ENCODE results near the gene DIPK1A. TPM values are rescaled to one million over a fixed set of nuclear protein-coding genes. Genes with fewer than 3 reads are reported as not detected.
A peak's percentile ranks its signal among the peaks of the same experiment; 100 is the strongest.
"Not testable (repeated sequence)": the region's sequence is repeated elsewhere in the genome, so short reads cannot be mapped to it uniquely, and the experiment has no call there.

The DIPK1A gene
- total RNA-seq, 1 donor from 2014 or later, result 6.6 TPM

GRCh38 chr1:92899780-92900179 lies 61.5 kb downstream of the DIPK1A start:
- ATAC-seq (no peak), DNase-seq (ENCODE audit: low spot score) (no peak)
- intact Hi-C loops (cut with DNase I), result no loop called here

- intact Hi-C loops (cut with DNase I); ATAC-seq: not testable (repeated sequence)
These were observed 63.2 kb downstream of the DIPK1A start for GRCh38 chr1:92898053-92898452.

GRCh38 chr1:92887465-92887864 lies 73.8 kb downstream of the DIPK1A start:
- intact Hi-C loops (cut with DNase I), result no loop called here
- DNase-seq (ENCODE audit: low spot score) (no peak), ATAC-seq (no peak)

More at GRCh38 chr1:92898053-92898452, 63.2 kb downstream of the DIPK1A start:
- DNase-seq (ENCODE audit: low spot score), result not testable (repeated sequence)

GRCh38 chr1:92886886-92887419 lies 74.3 kb downstream of the DIPK1A start:
- ATAC-seq (no peak), DNase-seq (ENCODE audit: low spot score) (no peak)
- intact Hi-C loops (cut with DNase I), result no loop called here

GRCh38 chr1:92884195-92884594 lies 77.1 kb downstream of the DIPK1A start:
- ATAC-seq (no peak), DNase-seq (ENCODE audit: low spot score) (no peak)
- intact Hi-C loops (cut with DNase I), result no loop called here

- no peak for DNase-seq (ENCODE audit: low spot score)
- ATAC-seq, result no peak
- intact Hi-C loops (cut with DNase I), result no loop called here
These were observed 78.0 kb downstream of the DIPK1A start for GRCh38 chr1:92883297-92883696.

- DNase-seq (ENCODE audit: low spot score) (no peak), ATAC-seq (no peak)
- intact Hi-C loops (cut with DNase I), result no loop called here
These were observed 78.4 kb downstream of the DIPK1A start for GRCh38 chr1:92882819-92883218.

- DNase-seq (ENCODE audit: low spot score), result no peak
- no peak for ATAC-seq
- intact Hi-C loops (cut with DNase I), result no loop called here
These were observed 79.9 kb downstream of the DIPK1A start for GRCh38 chr1:92881391-92881790.

- DNase-seq (ENCODE audit: low spot score) (no peak), ATAC-seq (no peak)
- intact Hi-C loops (cut with DNase I), result no loop called here
These were observed 81.8 kb downstream of the DIPK1A start for GRCh38 chr1:92879316-92879968.

- intact Hi-C loops (cut with DNase I), result no loop called here
- ATAC-seq (no peak), DNase-seq (ENCODE audit: low spot score) (no peak)
These were observed 83.5 kb downstream of the DIPK1A start for GRCh38 chr1:92877792-92878191.

GRCh38 chr1:92877081-92877711 lies 84.1 kb downstream of the DIPK1A start:
- intact Hi-C loops (cut with DNase I), result no loop called here
- DNase-seq (ENCODE audit: low spot score) (no peak), ATAC-seq (no peak)

GRCh38 chr1:92876351-92876750 lies 84.9 kb downstream of the DIPK1A start:
- DNase-seq (ENCODE audit: low spot score) (no peak), ATAC-seq (no peak)
- intact Hi-C loops (cut with DNase I), result no loop called here

GRCh38 chr1:92874987-92875386 lies 86.3 kb downstream of the DIPK1A start:
- intact Hi-C loops (cut with DNase I), result no loop called here
- ATAC-seq (no peak), DNase-seq (ENCODE audit: low spot score) (no peak)

- ATAC-seq (no peak), DNase-seq (ENCODE audit: low spot score) (no peak)
- intact Hi-C loops (cut with DNase I), result no loop called here
These were observed 88.5 kb downstream of the DIPK1A start for GRCh38 chr1:92872719-92873118.

GRCh38 chr1:92870591-92870990 lies 90.7 kb downstream of the DIPK1A start:
- DNase-seq (ENCODE audit: low spot score) (no peak), ATAC-seq (no peak)
- intact Hi-C loops (cut with DNase I), result no loop called here

GRCh38 chr1:92864131-92864530 lies 97.1 kb downstream of the DIPK1A start:
- no peak for ATAC-seq
- intact Hi-C loops (cut with DNase I), result no loop called here
- DNase-seq (ENCODE audit: low spot score), result no peak

GRCh38 chr1:92862605-92863004 lies 98.7 kb downstream of the DIPK1A start:
- intact Hi-C loops (cut with DNase I), result no loop called here
- DNase-seq (ENCODE audit: low spot score) (no peak), ATAC-seq (no peak)

GRCh38 chr1:92859400-92860039 lies 101.7 kb downstream of the DIPK1A start:
- intact Hi-C loops (cut with DNase I), result loop anchor here (5.0 kb wide), 1 partner anchor 133 kb away; no protein-coding TSS in a partner anchor
- ATAC-seq, result peak; percentile 18
- DNase-seq (ENCODE audit: low spot score), result no peak

- peak; percentile 84 for ATAC-seq
- no peak for DNase-seq (ENCODE audit: low spot score)
- intact Hi-C loops (cut with DNase I), result loop anchor here (5.0 kb wide), 1 partner anchor 134 kb away; no protein-coding TSS in a partner anchor
These were observed 102.5 kb downstream of the DIPK1A start for GRCh38 chr1:92858564-92859399.
